ENCODE results near the gene NHSL2.

Gene NHSL2

GRCh38 chrX:72078411-72078810 is 167.8 kb downstream of the NHSL2 start:
- DNase-seq (ENCODE audit: low spot score), result no peak

GRCh38 chrX:72079607-72080006 is 169.0 kb downstream of the NHSL2 start:
- DNase-seq (ENCODE audit: low spot score), result no peak

- no peak for DNase-seq (ENCODE audit: low spot score)
Measured at GRCh38 chrX:72080150-72080549, 169.5 kb downstream of the NHSL2 start.

DNA sequence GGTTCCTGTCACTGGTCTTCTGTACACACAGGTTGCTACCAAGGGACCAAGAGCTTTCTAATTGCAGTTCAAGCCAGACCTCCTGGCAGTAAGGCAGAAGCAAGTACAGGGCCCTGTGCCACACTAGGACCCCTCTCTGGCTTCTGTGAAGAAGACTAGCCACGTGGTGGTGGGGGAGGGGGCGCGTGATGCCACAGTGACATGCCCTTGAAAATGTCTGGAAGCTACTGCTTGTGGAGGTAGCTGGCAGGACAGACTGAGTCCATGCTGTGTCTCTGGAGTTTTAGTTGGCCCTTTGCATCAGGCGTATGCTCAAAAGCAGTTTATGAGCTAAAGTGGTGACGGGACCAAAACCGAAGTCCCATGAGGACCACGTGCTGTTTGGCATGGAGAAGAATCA is 170.2 kb downstream of the NHSL2 start:
- DNase-seq (ENCODE audit: low spot score), result no peak

DNA sequence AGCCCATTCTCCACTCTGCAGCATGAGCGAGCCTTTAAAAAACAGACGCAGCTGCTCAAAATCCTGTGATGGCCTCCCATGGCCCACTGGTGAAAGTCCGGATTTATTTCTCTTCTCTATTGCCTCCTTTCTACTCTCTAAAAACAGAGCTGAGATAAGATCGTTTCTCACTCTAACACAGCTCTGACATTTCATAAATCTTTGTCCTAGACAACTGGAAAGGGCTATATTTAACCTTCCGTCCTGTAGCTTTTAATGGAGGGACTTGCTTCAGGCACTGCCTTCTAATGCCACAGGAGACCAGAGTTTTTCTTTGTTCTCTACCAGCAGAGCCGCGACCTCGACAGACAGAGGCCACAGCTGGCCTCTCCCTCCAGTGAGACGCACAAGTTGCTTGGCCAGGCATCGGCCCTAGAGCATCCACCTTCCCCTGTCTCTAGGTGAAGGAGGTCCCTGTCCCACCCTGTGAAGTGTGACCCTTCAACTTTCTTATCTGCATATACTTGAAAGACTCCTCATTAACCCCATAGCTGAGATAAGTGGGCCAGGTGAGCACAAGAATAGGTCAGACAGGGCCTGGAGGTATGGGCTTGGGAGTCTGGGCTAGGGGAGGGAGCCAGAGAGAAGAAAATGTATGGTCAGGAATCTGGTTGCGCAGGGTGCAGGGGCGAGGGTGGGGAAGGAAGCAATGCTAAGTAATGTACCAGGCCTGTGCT is 171.1 kb downstream of the NHSL2 start:
- no peak for DNase-seq (ENCODE audit: low spot score)

DNA sequence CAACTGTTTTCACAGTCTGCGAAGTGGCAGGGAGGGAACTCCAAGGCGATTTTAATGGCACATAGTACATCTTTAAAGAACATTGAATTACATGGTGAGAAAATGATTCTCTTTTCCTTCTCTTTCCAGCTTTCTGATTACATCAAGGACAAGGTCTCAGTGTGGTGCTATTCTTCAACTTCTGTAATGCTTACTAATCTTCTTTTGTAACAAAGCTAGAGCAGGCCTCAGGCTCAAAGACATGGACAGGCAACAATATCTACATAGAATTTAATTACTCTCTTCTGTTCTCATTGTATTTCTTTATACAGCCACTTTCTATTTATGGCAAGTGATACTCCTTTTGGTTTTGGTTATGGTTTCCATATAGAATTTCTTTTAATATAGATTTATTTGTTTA is 172.6 kb downstream of the NHSL2 start:
- no peak for DNase-seq (ENCODE audit: low spot score)

GRCh38 chrX:72084114-72084513 is 173.5 kb downstream of the NHSL2 start:
- DNase-seq (ENCODE audit: low spot score), result no peak

DNA sequence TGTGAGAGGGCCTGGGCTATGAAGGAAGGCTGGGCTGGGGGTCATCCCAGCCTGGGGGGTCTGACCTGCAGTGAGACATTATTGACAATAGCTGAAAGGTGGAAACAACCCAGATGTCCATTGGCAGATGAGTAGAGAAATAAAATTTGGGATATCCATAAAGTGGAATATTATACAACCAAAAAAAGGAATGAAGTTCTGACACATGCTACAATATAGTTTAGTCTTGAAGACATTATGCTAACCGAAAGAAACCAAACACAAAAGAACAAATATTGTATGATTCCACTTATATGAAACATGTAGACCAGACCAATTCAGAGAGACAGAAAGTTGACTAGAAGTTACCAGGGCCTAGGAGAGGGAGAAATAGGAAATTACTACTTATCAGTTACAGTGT is 176.3 kb downstream of the NHSL2 start:
- DNase-seq (ENCODE audit: low spot score), result no peak

DNA sequence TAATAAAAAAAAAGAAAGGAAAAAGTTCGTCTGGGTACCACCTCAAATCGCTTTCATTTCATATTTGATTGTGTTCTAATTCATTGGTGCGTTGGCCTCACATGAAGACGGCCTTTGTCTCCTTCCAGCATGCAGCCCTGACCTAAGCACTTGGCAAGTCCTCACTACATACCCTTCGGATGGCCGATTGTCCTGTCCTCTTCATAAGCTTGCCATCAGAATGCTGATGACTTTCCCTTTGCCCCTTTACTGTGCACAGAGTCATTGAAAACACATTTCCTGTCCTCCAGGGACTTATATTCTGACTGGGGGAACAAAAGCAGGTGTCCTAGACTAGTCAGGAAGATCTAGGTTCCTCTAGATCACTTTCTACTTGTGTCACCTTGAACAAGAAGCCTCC is 178.1 kb downstream of the NHSL2 start:
- no peak for DNase-seq (ENCODE audit: low spot score)

DNA sequence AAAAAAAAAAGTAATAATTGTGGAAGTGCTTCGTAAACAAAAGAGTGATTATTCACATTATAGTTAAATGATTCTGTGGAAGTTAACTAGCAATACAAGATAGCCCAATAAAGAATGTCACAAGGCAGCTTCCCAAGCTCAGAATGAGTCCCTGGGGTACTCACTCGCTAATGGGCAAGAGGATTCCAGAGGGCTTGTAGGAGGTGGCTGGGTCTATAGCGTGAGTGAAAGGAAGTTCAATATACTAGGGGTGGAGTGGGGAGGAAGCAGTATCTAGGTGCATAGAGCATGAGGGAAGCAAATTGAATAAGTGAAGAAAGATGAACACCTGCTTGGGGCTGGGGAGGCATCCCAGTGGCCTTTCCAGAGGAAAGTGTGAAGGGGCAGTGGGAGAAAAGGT is 178.6 kb downstream of the NHSL2 start:
- DNase-seq (ENCODE audit: low spot score), result no peak

DNA sequence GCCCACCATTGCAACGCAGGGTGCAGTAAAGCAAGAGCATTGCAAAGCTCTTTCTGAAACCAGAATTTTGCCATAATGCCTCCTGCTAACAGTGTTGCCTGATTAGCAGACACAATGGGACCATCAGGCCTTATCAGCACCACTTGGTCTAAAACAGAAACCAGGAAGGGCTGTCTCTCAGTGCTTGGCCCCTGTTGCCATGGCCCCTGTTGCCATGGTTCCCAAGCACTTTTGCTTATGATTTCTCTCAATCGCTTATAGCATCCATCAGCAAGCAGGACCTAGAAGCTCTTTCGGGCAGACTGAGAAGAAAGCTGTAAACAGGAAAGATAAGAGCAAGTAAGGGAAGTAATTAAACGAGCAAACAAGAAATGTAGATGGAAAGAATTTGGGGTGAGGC is 184.2 kb downstream of the NHSL2 start:
- DNase-seq (ENCODE audit: low spot score), result no peak

GRCh38 chrX:72095370-72095769 is 184.7 kb downstream of the NHSL2 start:
- no peak for DNase-seq (ENCODE audit: low spot score)

- DNase-seq (ENCODE audit: low spot score), result no peak
Measured at GRCh38 chrX:72097098-72097497, 186.5 kb downstream of the NHSL2 start.

DNA sequence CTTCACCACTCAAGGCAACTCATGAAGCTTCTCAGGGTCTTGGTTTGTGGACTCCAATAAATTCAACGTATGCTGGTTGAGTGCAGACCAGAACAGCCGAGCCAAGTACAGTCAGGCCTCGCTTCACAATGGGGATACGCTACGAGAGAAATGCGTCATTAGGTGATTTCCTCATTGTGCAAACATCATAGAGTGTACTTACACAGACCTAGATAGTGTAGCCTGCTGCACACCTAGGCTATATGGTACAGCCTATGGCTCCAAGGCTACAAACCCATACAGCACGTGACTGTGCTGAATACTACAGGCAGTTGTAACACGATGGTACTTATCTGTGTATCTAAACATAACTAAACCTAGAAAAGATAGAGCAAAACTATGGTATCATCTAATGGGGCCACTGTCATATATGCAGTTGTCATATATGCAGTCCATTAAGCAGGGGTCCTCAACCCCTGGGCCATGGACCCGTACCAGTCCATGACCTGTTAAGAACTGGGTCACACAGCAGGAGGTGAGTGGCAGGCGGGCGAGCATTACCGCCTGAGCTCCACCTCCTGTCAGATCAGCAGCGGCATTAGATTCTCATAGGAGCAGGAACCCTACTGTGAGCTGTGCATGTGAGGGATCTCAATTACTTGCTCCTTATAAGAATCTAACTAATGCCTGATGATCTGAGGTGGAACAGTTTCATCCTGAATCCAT is 189.6 kb downstream of the NHSL2 start:
- DNase-seq (ENCODE audit: low spot score), result no peak

DNA sequence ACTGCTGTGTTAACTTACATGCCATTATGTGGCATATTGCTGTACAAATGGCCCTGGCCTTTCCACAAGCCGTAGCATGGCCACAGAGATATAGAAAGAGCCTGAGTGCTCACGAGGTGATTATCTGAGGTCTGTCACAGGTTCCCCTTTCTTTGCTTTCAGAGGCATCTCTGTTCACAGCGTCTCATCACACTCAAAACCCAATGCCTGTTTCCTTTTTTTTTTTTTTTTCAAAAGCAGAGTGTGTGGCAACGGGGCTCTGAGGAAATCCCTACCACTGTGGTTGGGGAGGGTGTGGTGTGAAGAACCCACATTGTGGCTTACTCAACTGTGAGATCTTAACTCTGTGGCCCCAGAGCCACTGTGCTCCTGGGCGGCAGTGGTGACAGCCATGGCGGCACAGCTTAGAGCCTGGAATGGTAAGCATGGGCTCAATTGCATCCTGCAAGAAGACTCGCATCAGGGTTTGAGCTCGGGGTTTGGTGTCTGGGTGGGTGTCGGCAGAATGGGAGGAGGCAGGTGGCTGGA is 190.2 kb downstream of the NHSL2 start:
- no peak for DNase-seq (ENCODE audit: low spot score)

DNA sequence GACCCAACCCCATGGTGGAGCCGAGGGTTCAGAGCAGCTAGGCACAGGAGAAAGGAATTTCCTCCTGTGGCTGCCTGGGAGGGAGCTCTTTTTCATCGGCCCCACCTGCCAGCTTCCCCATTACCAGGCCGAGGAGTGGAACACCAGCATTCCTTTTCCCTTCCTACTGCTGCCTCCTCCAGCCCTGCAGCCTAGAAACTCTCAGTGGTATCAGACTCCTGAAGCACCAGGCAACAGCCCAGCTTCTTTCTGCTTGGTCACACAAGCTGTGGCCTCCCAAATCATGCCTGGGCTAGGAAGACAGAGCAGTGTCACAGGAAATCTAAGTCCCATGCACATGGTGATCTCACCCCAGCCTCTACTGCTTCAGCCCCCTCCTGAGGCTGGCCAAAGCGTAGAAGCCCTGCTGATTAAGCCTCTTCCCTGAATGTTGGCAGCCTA is 191.0 kb downstream of the NHSL2 start:
- no peak for DNase-seq (ENCODE audit: low spot score)

- no peak for DNase-seq (ENCODE audit: low spot score)
Measured at GRCh38 chrX:72102126-72102525, 191.5 kb downstream of the NHSL2 start.

GRCh38 chrX:72102760-72103159 is 192.1 kb downstream of the NHSL2 start:
- DNase-seq (ENCODE audit: low spot score), result no peak

- DNase-seq (ENCODE audit: low spot score), result no peak
Measured at GRCh38 chrX:72105436-72105835, 194.8 kb downstream of the NHSL2 start.

DNA sequence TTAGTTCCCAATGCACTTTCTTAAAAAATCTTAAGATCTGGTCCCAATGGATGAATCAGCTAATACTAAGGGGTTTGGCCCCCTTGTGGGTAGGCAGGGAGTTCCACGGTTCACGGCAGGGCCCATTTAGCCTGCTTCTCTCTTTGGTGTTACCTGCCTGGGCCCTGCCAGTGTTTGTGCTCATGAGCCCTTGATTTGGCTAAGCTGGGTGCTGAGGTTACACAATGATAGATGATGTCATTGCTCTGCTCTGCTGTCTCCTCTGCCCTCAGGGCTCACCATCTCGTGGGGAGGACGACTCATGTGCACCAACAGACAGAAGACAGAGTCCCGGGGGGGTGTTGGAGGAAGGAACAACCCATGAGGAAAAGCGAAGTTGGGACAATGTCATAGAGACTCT is 196.7 kb downstream of the NHSL2 start:
- DNase-seq (ENCODE audit: low spot score), result peak; percentile 48

DNA sequence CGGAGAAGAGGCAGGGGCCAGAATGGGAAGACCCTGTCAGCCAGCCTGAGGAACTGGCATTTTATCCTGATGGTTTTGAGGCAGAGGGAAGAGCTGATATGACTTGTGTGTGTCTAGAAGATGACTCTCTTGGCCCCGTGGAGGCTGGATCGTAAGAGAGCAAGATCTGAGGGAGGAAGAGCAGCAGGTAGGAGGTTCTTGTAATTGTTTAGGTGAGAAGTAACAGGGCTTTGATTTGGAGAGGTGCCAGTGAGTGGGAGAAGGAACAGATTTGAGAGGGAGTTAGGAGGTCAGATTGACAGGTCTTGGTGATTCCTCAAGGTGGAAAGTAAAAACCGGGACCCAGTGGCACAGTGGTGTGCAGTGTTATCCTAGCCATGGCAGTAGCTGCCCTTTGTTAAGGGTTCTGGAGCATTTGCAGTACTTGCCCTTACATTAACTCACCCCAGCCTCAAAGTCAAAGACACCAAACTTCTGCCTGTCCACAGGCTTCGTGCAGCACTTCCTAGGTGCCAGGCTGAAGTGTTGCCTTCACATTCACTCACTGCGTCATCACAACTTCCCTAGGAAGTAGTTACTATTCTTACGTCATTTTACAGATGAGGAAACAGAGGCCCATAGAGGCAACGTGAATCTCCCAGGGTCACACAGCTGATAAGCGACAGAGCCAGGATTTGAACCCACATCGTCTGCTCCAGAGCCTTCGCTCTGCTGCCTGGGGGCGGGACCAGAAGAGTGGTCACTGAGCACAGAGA is 197.4 kb downstream of the NHSL2 start:
- no peak for DNase-seq (ENCODE audit: low spot score)

GRCh38 chrX:72108666-72109065 is 198.0 kb downstream of the NHSL2 start:
- no peak for DNase-seq (ENCODE audit: low spot score)

Data from AG08395 (cell line).